Loucy (cell line): ENCODE results near the gene FYN.

Source experiments
- EZH2phosphoT487 ChIP-seq: fragments of 200-600 bp; IDR thresholded peaks from 2 replicates; pipeline ENCODE4 v1.6.1; 2018; ENCODE audit warnings: antibody characterized with exemption, mild to moderate bottlenecking, moderate library complexity, borderline replicate concordance
- TF ChIP-seq, protein P1 (sequence below): fragments of 200-600 bp; sonication (generic); conservative IDR thresholded peaks from 2 replicates; pipeline ENCODE4 v1.5.1; 2014; ENCODE audit warnings: mild to moderate bottlenecking, antibody characterized with exemption, low read length

DNA sequence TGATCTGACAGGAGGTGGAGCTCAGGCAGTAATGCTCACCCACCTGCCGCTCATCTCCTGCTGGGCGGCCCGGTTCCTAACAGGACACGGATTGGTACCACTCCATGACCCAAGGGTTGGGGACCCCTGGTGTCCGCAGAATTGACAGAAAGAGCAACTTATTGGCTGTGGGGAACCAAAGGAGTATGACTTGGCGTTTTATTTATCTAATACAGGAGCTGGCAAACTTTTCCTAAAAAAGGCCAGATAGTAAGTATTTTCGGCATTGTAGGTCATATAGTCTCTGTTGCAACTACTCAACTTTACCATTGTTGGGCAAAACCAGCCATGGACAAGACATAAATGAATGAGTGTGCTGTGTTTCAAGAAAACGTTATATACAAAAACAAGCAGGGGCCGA is 223.2 kb downstream of the FYN start:
- TF ChIP-seq EZH2phosphoT487: no peak
- TF ChIP-seq, protein P1, sequence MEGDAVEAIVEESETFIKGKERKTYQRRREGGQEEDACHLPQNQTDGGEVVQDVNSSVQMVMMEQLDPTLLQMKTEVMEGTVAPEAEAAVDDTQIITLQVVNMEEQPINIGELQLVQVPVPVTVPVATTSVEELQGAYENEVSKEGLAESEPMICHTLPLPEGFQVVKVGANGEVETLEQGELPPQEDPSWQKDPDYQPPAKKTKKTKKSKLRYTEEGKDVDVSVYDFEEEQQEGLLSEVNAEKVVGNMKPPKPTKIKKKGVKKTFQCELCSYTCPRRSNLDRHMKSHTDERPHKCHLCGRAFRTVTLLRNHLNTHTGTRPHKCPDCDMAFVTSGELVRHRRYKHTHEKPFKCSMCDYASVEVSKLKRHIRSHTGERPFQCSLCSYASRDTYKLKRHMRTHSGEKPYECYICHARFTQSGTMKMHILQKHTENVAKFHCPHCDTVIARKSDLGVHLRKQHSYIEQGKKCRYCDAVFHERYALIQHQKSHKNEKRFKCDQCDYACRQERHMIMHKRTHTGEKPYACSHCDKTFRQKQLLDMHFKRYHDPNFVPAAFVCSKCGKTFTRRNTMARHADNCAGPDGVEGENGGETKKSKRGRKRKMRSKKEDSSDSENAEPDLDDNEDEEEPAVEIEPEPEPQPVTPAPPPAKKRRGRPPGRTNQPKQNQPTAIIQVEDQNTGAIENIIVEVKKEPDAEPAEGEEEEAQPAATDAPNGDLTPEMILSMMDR: no peak
